Testis (tissue), 3 donors: Measurements from ENCODE around the gene SLC39A9. TPM values are rescaled to one million over a fixed set of nuclear protein-coding genes. Genes with fewer than 3 reads are reported as not detected.

Experiments
- DNase-seq: peaks from one replicate; pipeline ENCODE4 v3.0.0-alpha.2; 2019
- H3K27ac ChIP-seq, 2 donors: fragments of 200-600 bp; sonication (generic); one replicate each; pipeline ENCODE4 v1.5.1; 2019
- H3K27me3 ChIP-seq: fragments of 200-600 bp; sonication (generic); one replicate; pipeline ENCODE4 v1.5.1; 2019
- H3K36me3 ChIP-seq: fragments of 200-600 bp; sonication (generic); one replicate; pipeline ENCODE4 v1.5.1; 2017; ENCODE audit warnings: low read depth; ENCODE audit errors: missing control alignments
- H3K4me1 ChIP-seq: fragments of 200-600 bp; sonication (generic); one replicate; pipeline ENCODE4 v1.5.1; 2019
- H3K4me3 ChIP-seq, 2 donors: fragments of 200-600 bp; sonication (generic); one replicate each; pipeline ENCODE4 v1.5.1; 2017 to 2019
- H3K9me3 ChIP-seq: fragments of 200-600 bp; sonication (generic); one replicate; pipeline ENCODE4 v1.5.1; 2017
- POLR2A ChIP-seq: fragments of 450-650 bp; IDR thresholded peaks from one replicate; pipeline ENCODE4 v1.6.1; 2017; ENCODE audit warnings: antibody characterized with exemption, mild to moderate bottlenecking, moderate library complexity
- WGBS, 2 donors: methylation state at CpG; one replicate each; pipeline ENCODE4 v1.1.5; 2018; 5-methylcytosine and 5-hydroxymethylcytosine counted together
- intact Hi-C: fragments of 100-400 bp; cut with DNase I; formaldehyde crosslinking; loops from one replicate; pipeline ENCODE4 v1.15.1; 2023; ENCODE audit warnings: low total_unique reads
- polyA plus RNA-seq: library from polyadenylated mRNA; stranded (reverse); fragments of 350-450 nt; fragmentation: Illumina TruSeq; extraction: RNeasy Lipid Tissue Mini Kit (QIAGEN cat#74804); gene quantifications from one replicate; pipeline ENCODE4 v1.2.3, GENCODE V29; 2014; ENCODE audit warnings: low read depth, low replicate concordance; ENCODE audit not compliant: insufficient read depth
- total RNA-seq, 2 donors: library from RNA; depleted of rRNA; stranded (reverse); fragments of >200 nt; gene quantifications; one replicate each; pipeline ENCODE4 v1.2.3, GENCODE V29; 2016
- TF ChIP-seq, protein P1 (sequence below), 3 experiments: fragments of 450-650 bp in 2 of 3; fragments of 200-600 bp in 1 of 3; sonication (generic) in 1 of 3; IDR thresholded peaks; one replicate each; pipeline ENCODE4 v1.5.1; 2016 to 2019; ENCODE audit warnings: antibody characterized with exemption in 3 of 3, mild to moderate bottlenecking in 2 of 3, moderate library complexity in 1 of 3

Gene SLC39A9
- total and polyA plus RNA-seq, 3 donors from 2014 or later = 38.0 to 73.3 (median 59.9) TPM

DNA sequence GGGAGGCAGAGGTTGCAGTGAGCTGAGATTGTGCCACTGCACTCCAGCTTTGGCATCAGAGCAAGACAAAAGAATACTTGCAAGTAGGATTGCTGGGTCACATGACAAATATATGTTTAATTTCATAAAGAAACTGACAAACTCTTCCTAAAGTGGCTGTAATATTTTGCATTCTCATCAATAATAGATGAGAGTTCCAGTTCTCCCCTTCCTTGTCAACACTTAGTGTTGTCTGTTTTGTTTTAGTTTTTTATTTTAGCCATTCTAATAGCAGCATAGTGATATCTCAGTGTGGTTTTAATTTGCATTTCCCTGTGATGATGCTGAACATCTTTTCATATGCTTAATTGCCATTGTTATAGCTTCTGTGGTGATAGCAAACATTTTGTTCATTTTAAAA lies 31.2 kb downstream of the SLC39A9 start:
- H3K4me3 ChIP-seq = no peak overlapping the region
- H3K9me3 ChIP-seq = no peaks in the 10 kb centered on the region
- no peak overlapping the region for H3K27ac ChIP-seq
- no peaks in the 10 kb centered on the region for H3K27me3 ChIP-seq
- TF ChIP-seq, protein P1, sequence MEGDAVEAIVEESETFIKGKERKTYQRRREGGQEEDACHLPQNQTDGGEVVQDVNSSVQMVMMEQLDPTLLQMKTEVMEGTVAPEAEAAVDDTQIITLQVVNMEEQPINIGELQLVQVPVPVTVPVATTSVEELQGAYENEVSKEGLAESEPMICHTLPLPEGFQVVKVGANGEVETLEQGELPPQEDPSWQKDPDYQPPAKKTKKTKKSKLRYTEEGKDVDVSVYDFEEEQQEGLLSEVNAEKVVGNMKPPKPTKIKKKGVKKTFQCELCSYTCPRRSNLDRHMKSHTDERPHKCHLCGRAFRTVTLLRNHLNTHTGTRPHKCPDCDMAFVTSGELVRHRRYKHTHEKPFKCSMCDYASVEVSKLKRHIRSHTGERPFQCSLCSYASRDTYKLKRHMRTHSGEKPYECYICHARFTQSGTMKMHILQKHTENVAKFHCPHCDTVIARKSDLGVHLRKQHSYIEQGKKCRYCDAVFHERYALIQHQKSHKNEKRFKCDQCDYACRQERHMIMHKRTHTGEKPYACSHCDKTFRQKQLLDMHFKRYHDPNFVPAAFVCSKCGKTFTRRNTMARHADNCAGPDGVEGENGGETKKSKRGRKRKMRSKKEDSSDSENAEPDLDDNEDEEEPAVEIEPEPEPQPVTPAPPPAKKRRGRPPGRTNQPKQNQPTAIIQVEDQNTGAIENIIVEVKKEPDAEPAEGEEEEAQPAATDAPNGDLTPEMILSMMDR (IDR thresholded peaks at IDR 0.05) = no peak
- TF ChIP-seq POLR2A = no peak
- H3K36me3 ChIP-seq = no peaks in the 10 kb centered on the region
- intact Hi-C loops = no loop called here
- H3K4me1 ChIP-seq = no peaks in the 10 kb centered on the region
- no peak for DNase-seq

DNA sequence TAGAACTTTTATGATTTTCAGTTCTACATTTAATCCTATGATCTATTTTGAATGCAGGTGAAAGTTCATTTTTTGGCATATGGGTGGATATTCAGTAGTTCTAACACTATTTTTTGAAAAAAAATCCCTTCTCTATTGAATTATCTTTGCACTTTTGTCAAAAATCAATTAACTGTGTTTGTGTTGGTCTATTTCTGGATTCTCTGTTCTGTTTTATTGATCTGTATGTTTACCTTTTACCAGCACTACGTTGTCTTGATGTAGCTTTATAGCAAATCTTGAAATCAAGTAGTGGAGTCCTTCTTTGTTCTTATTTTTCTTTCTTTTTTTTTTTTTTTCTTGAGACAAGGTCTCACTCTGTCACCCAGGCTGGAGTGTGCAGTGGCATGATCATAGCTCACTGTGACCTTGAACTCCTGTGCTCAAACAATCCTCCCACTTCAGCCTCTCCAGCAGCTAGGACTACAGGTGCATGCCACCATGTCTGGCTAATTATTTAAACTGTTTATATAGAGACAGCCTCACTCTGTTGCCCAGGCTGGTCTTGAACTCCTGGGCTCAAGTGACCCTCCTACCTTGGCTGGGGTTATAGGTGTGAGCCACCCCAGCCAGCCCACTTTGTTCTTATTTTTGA lies 31.9 kb downstream of the SLC39A9 start:
- WGBS, 2 donors = 83 to 88% methylated on average over 1 of the region's 1 CpG
- no peak for DNase-seq
- intact Hi-C loops = no loop called here
- TF ChIP-seq, protein P1 (IDR thresholded peaks at IDR 0.05) = no peak
- no peak for TF ChIP-seq POLR2A
- Histone ChIP-seq H3K9me3 (no peaks in the 10 kb centered on the region), H3K27ac (no peak overlapping the region), H3K4me1 (no peaks in the 10 kb centered on the region), H3K4me3 (no peak overlapping the region), H3K36me3 (no peaks in the 10 kb centered on the region), H3K27me3 (no peaks in the 10 kb centered on the region)

GRCh38 chr14:69432364-69432763 lies 33.9 kb downstream of the SLC39A9 start:
- Histone ChIP-seq H3K9me3 (no peaks in the 10 kb centered on the region), H3K27ac (no peak overlapping the region), H3K4me1 (no peaks in the 10 kb centered on the region), H3K27me3 (no peaks in the 10 kb centered on the region), H3K4me3 (no peak overlapping the region), H3K36me3 (no peaks in the 10 kb centered on the region)
- 98 to 99% methylated on average over 2 of the region's 2 CpGs for WGBS, 2 donors
- intact Hi-C loops = no loop called here
- TF ChIP-seq POLR2A = no peak
- TF ChIP-seq, protein P1 (IDR thresholded peaks at IDR 0.05) = no peak
- no peak for DNase-seq

GRCh38 chr14:69439521-69440270 lies 41.2 kb downstream of the SLC39A9 start:
- intact Hi-C loops = no loop called here
- TF ChIP-seq, protein P1 (IDR thresholded peaks at IDR 0.05) = no peak
- no peak for TF ChIP-seq POLR2A
- no peaks in the 10 kb centered on the region for H3K4me1 ChIP-seq
- no peak overlapping the region for H3K4me3 ChIP-seq
- no peak overlapping the region for H3K27ac ChIP-seq
- DNase-seq = no peak
- H3K27me3 ChIP-seq = no peaks in the 10 kb centered on the region
- 86 to 89% methylated on average over 12 of the region's 12 CpGs for WGBS, 2 donors
- no peaks in the 10 kb centered on the region for H3K9me3 ChIP-seq
- no peaks in the 10 kb centered on the region for H3K36me3 ChIP-seq

DNA sequence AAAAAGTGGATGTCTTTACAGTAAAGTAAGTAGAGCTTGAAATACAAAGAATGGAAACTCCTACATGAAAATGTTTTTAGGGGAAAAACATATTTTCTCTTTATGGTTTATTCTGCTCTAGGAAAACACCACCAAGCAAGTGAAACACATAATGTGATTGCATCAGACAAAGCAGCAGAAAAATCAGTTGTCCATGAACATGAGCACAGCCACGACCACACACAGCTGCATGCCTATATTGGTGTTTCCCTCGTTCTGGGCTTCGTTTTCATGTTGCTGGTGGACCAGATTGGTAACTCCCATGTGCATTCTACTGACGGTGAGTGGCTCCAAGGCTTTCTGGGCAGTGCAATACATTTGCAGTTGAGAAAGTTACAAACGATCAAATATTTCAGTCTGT lies 43.5 kb downstream of the SLC39A9 start:
- H3K36me3 ChIP-seq = no peaks in the 10 kb centered on the region
- TF ChIP-seq POLR2A = no peak
- TF ChIP-seq, protein P1 (IDR thresholded peaks at IDR 0.05) = no peak
- DNase-seq = no peak
- no peak overlapping the region for H3K4me3 ChIP-seq
- no peaks in the 10 kb centered on the region for H3K4me1 ChIP-seq
- H3K27me3 ChIP-seq = no peaks in the 10 kb centered on the region
- H3K9me3 ChIP-seq = no peaks in the 10 kb centered on the region
- H3K27ac ChIP-seq = no peak overlapping the region
- intact Hi-C loops = no loop called here
- 81 to 89% methylated on average over 5 of the region's 5 CpGs for WGBS, 2 donors
